Endothelial cell of umbilical vein (primary cell): Measurements from ENCODE around the gene STX5. TPM values are rescaled to one million over a fixed set of nuclear protein-coding genes. Genes with fewer than 3 reads are reported as not detected.

ENCODE experiments used
- BruUV-seq: library from RNA; stranded (reverse); fragments of 400-500 nt; replicated peaks from 2 replicates; lab custom pipeline; 2021; lab: Mats Ljungman, UMichigan
- CTCF ChIA-PET: fragments of 300-600, 350-600 bp; sonication (Branson Sonifier 250); formaldehyde crosslinking; loops from one replicate; lab custom pipeline; 2021; ENCODE audit warnings: antibody characterized with exemption, inconsistent platforms; lab: Charles Lee
- POLR2A ChIA-PET: fragments of 300-600, 350-600 bp; sonication (Branson Sonifier 250); formaldehyde crosslinking; loops from one replicate; lab custom pipeline; 2021; ENCODE audit warnings: antibody characterized with exemption, inconsistent platforms; lab: Charles Lee
- DNase-seq: peaks from one replicate; pipeline ENCODE4 v3.0.0-alpha.2; 2011; ENCODE audit warnings: low read depth, low spot score
- FAIRE-seq: peaks from 2 replicates; lab custom pipeline; 2011; peaks lifted over from hg19 to GRCh38; lab: Jason Lieb, UNC
- H2AFZ ChIP-seq: 2 replicates; pipeline ENCODE4 v1.6.0; 2012; ENCODE audit warnings: low read depth, low read length, control low read depth, inconsistent platforms
- H3K27ac ChIP-seq: 2 replicates; pipeline ENCODE4 v1.5.1; 2011; ENCODE audit warnings: low read depth, mild to moderate bottlenecking, control low read depth, low read length, moderate library complexity; ENCODE audit not compliant: insufficient read depth
- H3K27me3 ChIP-seq, 2 experiments: 2 replicates each; pipeline versions ENCODE4 v1.6.0 to v1.6.1; 2011; ENCODE audit warnings: low read length in 2 of 2, mixed read lengths in 1 of 2; ENCODE audit not compliant: control insufficient read depth in 2 of 2, insufficient read depth in 2 of 2
- H3K36me3 ChIP-seq, 2 experiments: 2 replicates in 1 of 2; 3 replicates in 1 of 2; pipeline ENCODE4 v1.5.1; 2011; ENCODE audit warnings: low read length in 2 of 2, mild to moderate bottlenecking in 1 of 2, moderate library complexity in 1 of 2; ENCODE audit not compliant: control insufficient read depth in 2 of 2, insufficient read depth in 2 of 2; ENCODE audit errors: extremely low read depth in 1 of 2
- H3K4me1 ChIP-seq: 3 replicates; pipeline ENCODE4 v1.5.1; 2011; ENCODE audit warnings: mild to moderate bottlenecking, low read length; ENCODE audit not compliant: control insufficient read depth, insufficient read depth; ENCODE audit errors: extremely low read depth
- H3K4me2 ChIP-seq: 2 replicates; pipeline ENCODE4 v1.6.1; 2011; ENCODE audit warnings: low read length, control low read depth, mixed read lengths; ENCODE audit not compliant: insufficient read depth
- H3K4me3 ChIP-seq, 3 experiments: fragments of 200-600 bp in 1 of 3; sonication (generic), shearing (Covaris generic) in 1 of 3; replicated peaks in 1 of 3; 2 replicates each; pipeline ENCODE4 v1.5.1; 2011 to 2016; ENCODE audit warnings: control low read depth in 3 of 3, low read length in 3 of 3, mild to moderate bottlenecking in 2 of 3, inconsistent platforms in 1 of 3, low read depth in 1 of 3, moderate library complexity in 1 of 3; ENCODE audit not compliant: insufficient read depth in 1 of 3
- H3K79me2 ChIP-seq: 2 replicates; pipeline ENCODE4 v1.6.0; 2012; ENCODE audit warnings: low read length, inconsistent platforms; ENCODE audit not compliant: control insufficient read depth, insufficient read depth
- H3K9ac ChIP-seq: replicated peaks from 2 replicates; pipeline ENCODE3; 2011; ENCODE audit warnings: low read length, control low read depth; ENCODE audit not compliant: insufficient read depth; ENCODE audit errors: extremely low read depth
- H3K9me1 ChIP-seq: replicated peaks from 3 replicates; pipeline ENCODE4 v1.6.0; 2011; ENCODE audit warnings: mild to moderate bottlenecking, low read length; ENCODE audit not compliant: control insufficient read depth, insufficient read depth; ENCODE audit errors: extremely low read depth
- H3K9me3 ChIP-seq: replicated peaks from 2 replicates; pipeline ENCODE4 v1.5.1; 2012; ENCODE audit warnings: low read length, inconsistent platforms; ENCODE audit not compliant: control insufficient read depth, insufficient read depth
- H4K20me1 ChIP-seq: replicated peaks from 2 replicates; pipeline ENCODE3; 2011; ENCODE audit warnings: mild to moderate bottlenecking, low read length; ENCODE audit not compliant: control insufficient read depth, insufficient read depth; ENCODE audit errors: extremely low read depth
- CTCF ChIP-seq, 2 donors: IDR thresholded peaks; 1 replicate in 1 of 2; 2 replicates in 1 of 2; pipeline ENCODE4 v1.5.1; 2011; ENCODE audit warnings: low read length in 2 of 2, mild to moderate bottlenecking in 2 of 2, moderate library complexity in 2 of 2, control low read depth in 1 of 2, inconsistent platforms in 1 of 2, low read depth in 1 of 2; ENCODE audit not compliant: insufficient read depth in 1 of 2; ENCODE audit errors: extremely low read depth in 1 of 2
- EZH2 ChIP-seq: IDR thresholded peaks from 2 replicates; pipeline ENCODE4 v1.6.1; 2012; ENCODE audit warnings: borderline replicate concordance, low read depth, mild to moderate bottlenecking, moderate library complexity, low read length, inconsistent platforms; ENCODE audit not compliant: severe bottlenecking
- FOS ChIP-seq: IDR thresholded peaks from 2 replicates; pipeline ENCODE4 v1.6.1; 2011; ENCODE audit warnings: mild to moderate bottlenecking, low read length, moderate library complexity, borderline replicate concordance; ENCODE audit not compliant: insufficient read depth
- GATA2 ChIP-seq: IDR thresholded peaks from 2 replicates; pipeline ENCODE4 v1.7.0; 2011; ENCODE audit warnings: low read depth, mild to moderate bottlenecking, moderate library complexity, mixed read lengths, low read length; ENCODE audit not compliant: insufficient read length, insufficient read depth
- JUN ChIP-seq: IDR thresholded peaks from 2 replicates; pipeline ENCODE4 v1.6.1; 2011; ENCODE audit warnings: borderline replicate concordance, low read depth; ENCODE audit not compliant: insufficient read length, insufficient read depth
- MAX ChIP-seq: IDR thresholded peaks from 2 replicates; pipeline ENCODE4 v1.6.1; 2011; ENCODE audit not compliant: insufficient read depth, insufficient read length
- MYC ChIP-seq: IDR thresholded peaks from one replicate; pipeline ENCODE4 v1.6.1; 2011; ENCODE audit warnings: mild to moderate bottlenecking, low read depth, low read length
- POLR2A ChIP-seq: IDR thresholded peaks from 2 replicates; pipeline ENCODE4 v1.6.1; 2012; ENCODE audit warnings: low read depth, mild to moderate bottlenecking, control low read depth, low read length
- POLR2AphosphoS5 ChIP-seq: IDR thresholded peaks from 2 replicates; pipeline ENCODE4 v1.6.1; 2012; ENCODE audit warnings: low read depth, mild to moderate bottlenecking, control low read depth, low read length, moderate library complexity; ENCODE audit not compliant: insufficient read depth
- dilution Hi-C: fragments of 300-500 bp; cut with MboI; formaldehyde crosslinking; loops from one replicate; pipeline ENCODE4 v1.15.0; 2019; ENCODE audit warnings: low sequenced_read_pairs; ENCODE audit not compliant: extremely low pct_ligation_motif_present
- intact Hi-C: fragments of 100-400 bp; cut with micrococcal nuclease; formaldehyde crosslinking; loops from one replicate; pipeline ENCODE4 v1.10.0; 2022
- polyA plus RNA-seq, 4 experiments: library from polyadenylated mRNA; depleted of rRNA in 3 of 4; stranded (reverse) in 3 of 4; unstranded in 1 of 4; fragments of >200 nt; gene quantifications; 2 replicates each; pipeline versions ENCODE4 v1.2.1 to v1.2.3, GENCODE V29; 2011 to 2012; ENCODE audit warnings: missing spikeins in 1 of 4
- total RNA-seq: library from RNA; stranded (reverse); gene quantifications from 2 replicates; pipeline ENCODE4 v1.2.3, GENCODE V29; 2021

The STX5 gene
- total and polyA plus RNA-seq, 2 donors (not counting 3 experiments of a cell fraction or from before 2014, with no cell fraction given) = 41.3 to 46.4 TPM

GRCh38 chr11:62805961-62806441 is 25.9 kb downstream of the STX5 start:
- Histone ChIP-seq H3K27me3 (no peaks in the 10 kb centered on the region), H3K27ac (peak overlapping the region; percentile 25), H3K9ac (peak overlapping the region; percentile 70), H3K9me3 (no peaks in the 10 kb centered on the region), H3K4me1 (peaks cover 22% of the 10 kb centered on the region), H3K79me2 (peaks cover 22% of the 10 kb centered on the region), H4K20me1 (no peaks in the 10 kb centered on the region), H3K4me2 (peak overlapping the region; percentile 83), H3K9me1 (no peaks in the 10 kb centered on the region), H2AFZ (peak overlapping the region; percentile 40), H3K36me3 (peaks cover 14 to 15% of the 10 kb centered on the region in 2 experiments), H3K4me3 (peak overlapping the region; percentile 41 to 93 (median 70))
- no TSS peak for BruUV-seq
- dilution Hi-C loops (no loop called here), intact Hi-C loops (loop anchor here (1.0 kb wide), 3 partner anchors 19 to 33 kb away; partner anchors contain the start of genes TMEM179B and WDR74)
- TF ChIP-seq CTCF (IDR thresholded peaks at IDR 0.05; ENCODE audit: extremely low read depth in 1 of 2, insufficient read depth in 1 of 2, low read depth in 1 of 2, low read length in 2 of 2) (no peak), GATA2 (no peak), EZH2 (no peak), FOS (no peak), MAX (no peak), POLR2A (no peak), POLR2AphosphoS5 (no peak), MYC (no peak), JUN (no peak)
- ChIA-PET POLR2A (interaction anchor here (0.6 to 3.7 kb wide), 6 partner anchors 9 to 35 kb away, joined by 3 to 24 read pairs (median 4); no protein-coding TSS in a partner anchor), CTCF (interaction anchor here (0.6 to 3.2 kb wide), 6 partner anchors 9 to 411 kb away, joined by 3 to 25 read pairs (median 4); partner anchors contain the start of genes SLC3A2 and TMEM179B)
- no peak for DNase-seq
- no peak for FAIRE-seq
